K562 (cell line): ENCODE data around the gene ZKSCAN4. TPM values are rescaled to one million over a fixed set of nuclear protein-coding genes. Genes with fewer than 3 reads are reported as not detected.

Experiments used
- ARID2 ChIP-seq: fragments of 450-650 bp; IDR thresholded peaks from 2 replicates; pipeline ENCODE4 v1.6.1; 2017; ENCODE audit warnings: antibody characterized with exemption, mild to moderate bottlenecking
- DDX20 ChIP-seq: fragments of 450-650 bp; IDR thresholded peaks from 2 replicates; pipeline ENCODE4 v1.6.1; 2016; ENCODE audit warnings: missing genetic modification characterization, low read depth, mild to moderate bottlenecking, missing compliant biosample characterization, moderate library complexity
- ERF ChIP-seq: fragments of 450-650 bp; formaldehyde crosslinking; IDR thresholded peaks from 2 replicates; pipeline ENCODE4 v1.4.0; 2020; ENCODE audit warnings: mild to moderate bottlenecking, mixed read lengths
- HDAC1 ChIP-seq, 2 experiments: fragments of 450-650 bp; IDR thresholded peaks; 2 replicates each; pipeline ENCODE4 v1.6.1; 2016 to 2017; ENCODE audit warnings: inconsistent platforms in 1 of 2, mild to moderate bottlenecking in 1 of 2, moderate library complexity in 1 of 2
- KDM5B ChIP-seq: fragments of 200-600 bp; sonication (generic); IDR thresholded peaks from 2 replicates; pipeline ENCODE4 v1.6.1; 2012; ENCODE audit warnings: low read depth, mild to moderate bottlenecking, moderate library complexity, low read length, control low read depth, inconsistent platforms; ENCODE audit not compliant: insufficient replicate concordance
- LEF1 ChIP-seq: fragments of 450-650 bp; IDR thresholded peaks from 2 replicates; pipeline ENCODE4 v1.6.1; 2016; ENCODE audit warnings: mild to moderate bottlenecking
- MTA1 ChIP-seq: fragments of 450-650 bp; IDR thresholded peaks from 2 replicates; pipeline ENCODE4 v1.6.1; 2017; ENCODE audit warnings: borderline replicate concordance
- NCOA1 ChIP-seq: fragments of 450-650 bp; IDR thresholded peaks from 2 replicates; pipeline ENCODE4 v1.6.1; 2016; ENCODE audit warnings: low read depth
- NCOR1 ChIP-seq: fragments of 450-650 bp; IDR thresholded peaks from 2 replicates; pipeline ENCODE4 v1.6.1; 2016; ENCODE audit warnings: mild to moderate bottlenecking, moderate library complexity
- NR2C2 ChIP-seq, 2 experiments: fragments of 200-800 bp in 1 of 2; sonication (Bioruptor generic) in 1 of 2; sonication (generic) in 1 of 2; formaldehyde crosslinking in 1 of 2; IDR thresholded peaks; 2 replicates each; pipeline versions ENCODE4 v1.6.1 to v1.8.0; 2016 to 2022; ENCODE audit warnings: mild to moderate bottlenecking in 1 of 2, missing compliant biosample characterization in 1 of 2, missing genetic modification characterization in 1 of 2, missing genetic modification reagents in 1 of 2
- PTTG1 ChIP-seq: fragments of 450-650 bp; IDR thresholded peaks from 2 replicates; pipeline ENCODE4 v1.6.1; 2016; ENCODE audit warnings: low read depth, mild to moderate bottlenecking, missing genetic modification characterization, missing compliant biosample characterization
- PYGO2 ChIP-seq: fragments of 450-650 bp; IDR thresholded peaks from 2 replicates; pipeline ENCODE4 v1.6.1; 2016; ENCODE audit warnings: mild to moderate bottlenecking, missing genetic modification characterization, moderate library complexity, missing compliant biosample characterization
- TEAD1 ChIP-seq, 2 experiments: fragments of 450-650 bp in 1 of 2; sonication (generic) in 1 of 2; formaldehyde crosslinking; IDR thresholded peaks; 2 replicates each; pipeline versions ENCODE4 v1.4.0 to v1.8.0; 2020 to 2022; ENCODE audit warnings: mild to moderate bottlenecking in 2 of 2, missing genetic modification reagents in 1 of 2
- ZBTB17 ChIP-seq: fragments of 450-650 bp; formaldehyde crosslinking; IDR thresholded peaks from 2 replicates; pipeline ENCODE4 v1.4.0; 2020; ENCODE audit warnings: mild to moderate bottlenecking
- ZNF436 ChIP-seq: fragments of 250-450, 450-650 bp; sonication (Bioruptor Pico); formaldehyde crosslinking; IDR thresholded peaks from 2 replicates; pipeline ENCODE4 v1.7.0; 2020; ENCODE audit warnings: mild to moderate bottlenecking
- ZNF778 ChIP-seq: fragments of 450-650 bp; formaldehyde crosslinking; IDR thresholded peaks from 2 replicates; pipeline ENCODE4 v1.4.0; 2020; ENCODE audit warnings: mild to moderate bottlenecking, moderate library complexity
- polyA plus RNA-seq, 8 experiments: library from polyadenylated mRNA; depleted of rRNA in 4 of 8; stranded (reverse) in 5 of 8; unstranded in 3 of 8; fragments of >200 nt; fragmentation: Nextera tagmentation in 2 of 8; fragmentation: Illumina TruSeq in 1 of 8; extraction: Ambion mirVana in 2 of 8; extraction: Trizol in 1 of 8; gene quantifications; 2 replicates each; pipeline versions ENCODE4 v1.2.1 to v1.2.3, GENCODE V29; 2011 to 2014; ENCODE audit warnings: inconsistent platforms in 1 of 8, missing spikeins in 1 of 8
- total RNA-seq, 7 experiments: library from RNA; depleted of rRNA in 6 of 7; stranded (reverse); fragments of >200 nt in 6 of 7; fragmentation: Illumina TruSeq in 2 of 7; extraction: Trizol in 2 of 7; gene quantifications; 2 replicates each; pipeline versions ENCODE4 v1.2.1 to v1.2.3, GENCODE V29; 2011 to 2021; ENCODE audit warnings: low replicate concordance in 1 of 7
- TF ChIP-seq, protein P1 (sequence below), 2 experiments: IDR thresholded peaks; 2 replicates each; pipeline ENCODE4 v1.6.1; 2011; ENCODE audit warnings: borderline replicate concordance in 1 of 2, control low read depth in 1 of 2, low read depth in 1 of 2, low read length in 1 of 2, mild to moderate bottlenecking in 1 of 2, mixed read lengths in 1 of 2, moderate library complexity in 1 of 2; ENCODE audit not compliant: insufficient read depth in 1 of 2, insufficient read length in 1 of 2, poor library complexity in 1 of 2, severe bottlenecking in 1 of 2; ENCODE audit errors: extremely low read depth in 1 of 2
- TF ChIP-seq, protein P2 (sequence below): sonication (generic); formaldehyde crosslinking; IDR thresholded peaks from 2 replicates; pipeline ENCODE4 v1.8.0; 2022; ENCODE audit warnings: mild to moderate bottlenecking, missing genetic modification reagents
- TF ChIP-seq, protein P3 (sequence below): fragments of 450-650 bp; IDR thresholded peaks from 2 replicates; pipeline ENCODE4 v1.6.1; 2017; ENCODE audit warnings: antibody characterized with exemption

Gene ZKSCAN4
- total and polyA plus RNA-seq, 9 of the 15 experiments (the other 6 are each of a cell fraction or from before 2014, with no cell fraction given): 1.2 to 5.3 (median 4.7) TPM

DNA sequence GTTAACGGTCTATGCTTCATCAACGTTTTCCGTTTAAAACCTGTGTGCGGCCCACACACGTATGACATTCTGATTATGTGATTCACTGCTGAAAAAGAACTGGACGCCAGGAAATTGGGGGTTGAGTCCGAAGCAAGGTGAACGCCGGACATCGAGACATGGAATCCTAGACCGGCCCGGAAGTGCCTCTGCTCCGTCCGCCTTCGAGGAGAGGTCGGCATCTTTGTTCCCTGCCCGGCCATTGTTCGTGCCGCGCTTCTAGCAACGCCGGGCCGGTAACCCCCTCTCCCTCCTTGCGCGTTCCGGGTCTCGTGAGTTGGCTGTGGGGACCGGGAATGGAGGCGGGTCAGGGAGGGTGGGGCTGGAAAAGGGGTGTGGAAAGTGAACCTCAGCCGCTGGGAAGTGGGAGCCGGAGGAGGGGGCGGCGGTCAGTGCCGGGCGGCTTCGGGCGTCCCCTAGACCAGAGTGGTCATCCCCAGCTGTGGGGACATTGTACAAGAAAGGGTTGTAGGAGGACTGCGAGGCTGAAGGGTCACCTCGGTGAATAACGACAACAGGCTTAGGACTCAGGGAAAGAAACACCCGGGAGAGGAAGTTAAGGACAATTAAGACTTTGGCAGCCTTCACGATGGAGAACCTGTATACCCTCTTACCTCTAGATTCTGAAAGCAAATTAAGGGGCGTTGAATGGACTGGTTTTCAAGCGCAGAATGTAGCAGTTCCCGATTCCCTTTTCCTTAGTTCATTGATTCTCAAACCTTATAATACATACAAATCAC, 26.8 kb downstream of the ZKSCAN4 start, which contains the start of gene ZSCAN9 (continued):
- TF ChIP-seq NR2C2 (CRISPR knock-in tag; IDR thresholded peaks at IDR 0.05) (peak; percentile 85), NR2C2 (tag; IDR thresholded peaks at IDR 0.05) (peak; percentile 92), DDX20 (tag) (0 out of 2 replicates have a peak, but pooled peaks have one; percentile 0), HDAC1 (IDR thresholded peaks at IDR 0.05) (peak in 1 of 2 experiments; percentile 84; a peak in 2 of 4 replicates), ZNF778 (no peak), KDM5B (peak; percentile 88), TEAD1 (CRISPR knock-in tag; IDR thresholded peaks at IDR 0.05) (peak; percentile 41 to 91; a peak in 3 of 4 replicates), ZBTB17 (CRISPR knock-in tag) (peak; percentile 30; the same call in 1 of the 2 replicates), NCOR1 (no peak; the same call in 1 of the 2 replicates), PTTG1 (tag) (no peak), ERF (CRISPR knock-in tag) (no peak), ZNF436 (CRISPR knock-in tag) (no peak), NCOA1 (peak; percentile 97), LEF1 (peak; percentile 71), ARID2 (no peak), MTA1 (peak; percentile 77), PYGO2 (tag) (no peak)
- TF ChIP-seq, protein P1, sequence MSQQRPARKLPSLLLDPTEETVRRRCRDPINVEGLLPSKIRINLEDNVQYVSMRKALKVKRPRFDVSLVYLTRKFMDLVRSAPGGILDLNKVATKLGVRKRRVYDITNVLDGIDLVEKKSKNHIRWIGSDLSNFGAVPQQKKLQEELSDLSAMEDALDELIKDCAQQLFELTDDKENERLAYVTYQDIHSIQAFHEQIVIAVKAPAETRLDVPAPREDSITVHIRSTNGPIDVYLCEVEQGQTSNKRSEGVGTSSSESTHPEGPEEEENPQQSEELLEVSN (IDR thresholded peaks at IDR 0.05; ENCODE audit: borderline replicate concordance in 1 of 2, extremely low read depth in 1 of 2, insufficient read depth in 1 of 2, insufficient read length in 1 of 2, low read depth in 1 of 2, low read length in 1 of 2, poor library complexity in 1 of 2, severe bottlenecking in 1 of 2): peak; percentile 48 to 60
- TF ChIP-seq, protein P2, sequence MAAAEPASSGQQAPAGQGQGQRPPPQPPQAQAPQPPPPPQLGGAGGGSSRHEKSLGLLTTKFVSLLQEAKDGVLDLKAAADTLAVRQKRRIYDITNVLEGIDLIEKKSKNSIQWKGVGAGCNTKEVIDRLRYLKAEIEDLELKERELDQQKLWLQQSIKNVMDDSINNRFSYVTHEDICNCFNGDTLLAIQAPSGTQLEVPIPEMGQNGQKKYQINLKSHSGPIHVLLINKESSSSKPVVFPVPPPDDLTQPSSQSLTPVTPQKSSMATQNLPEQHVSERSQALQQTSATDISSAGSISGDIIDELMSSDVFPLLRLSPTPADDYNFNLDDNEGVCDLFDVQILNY: 0 out of 2 replicates have a peak, but pooled peaks have one; percentile 77
- TF ChIP-seq, protein P3, sequence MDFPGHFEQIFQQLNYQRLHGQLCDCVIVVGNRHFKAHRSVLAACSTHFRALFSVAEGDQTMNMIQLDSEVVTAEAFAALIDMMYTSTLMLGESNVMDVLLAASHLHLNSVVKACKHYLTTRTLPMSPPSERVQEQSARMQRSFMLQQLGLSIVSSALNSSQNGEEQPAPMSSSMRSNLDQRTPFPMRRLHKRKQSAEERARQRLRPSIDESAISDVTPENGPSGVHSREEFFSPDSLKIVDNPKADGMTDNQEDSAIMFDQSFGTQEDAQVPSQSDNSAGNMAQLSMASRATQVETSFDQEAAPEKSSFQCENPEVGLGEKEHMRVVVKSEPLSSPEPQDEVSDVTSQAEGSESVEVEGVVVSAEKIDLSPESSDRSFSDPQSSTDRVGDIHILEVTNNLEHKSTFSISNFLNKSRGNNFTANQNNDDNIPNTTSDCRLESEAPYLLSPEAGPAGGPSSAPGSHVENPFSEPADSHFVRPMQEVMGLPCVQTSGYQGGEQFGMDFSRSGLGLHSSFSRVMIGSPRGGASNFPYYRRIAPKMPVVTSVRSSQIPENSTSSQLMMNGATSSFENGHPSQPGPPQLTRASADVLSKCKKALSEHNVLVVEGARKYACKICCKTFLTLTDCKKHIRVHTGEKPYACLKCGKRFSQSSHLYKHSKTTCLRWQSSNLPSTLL: no peak
